GM21515 (cell line): ENCODE measurements around the gene INSL3.
"Not testable (repeated sequence)": the region's sequence is repeated elsewhere in the genome, so short reads cannot be mapped to it uniquely, and the experiment has no call there.

Experiments
- ATAC-seq: cut with Tn5 transposase; IDR thresholded peaks from one replicate; pipeline ENCODE4 v1.9.1; 2021; ENCODE audit not compliant: unreplicated experiment

The INSL3 gene

DNA sequence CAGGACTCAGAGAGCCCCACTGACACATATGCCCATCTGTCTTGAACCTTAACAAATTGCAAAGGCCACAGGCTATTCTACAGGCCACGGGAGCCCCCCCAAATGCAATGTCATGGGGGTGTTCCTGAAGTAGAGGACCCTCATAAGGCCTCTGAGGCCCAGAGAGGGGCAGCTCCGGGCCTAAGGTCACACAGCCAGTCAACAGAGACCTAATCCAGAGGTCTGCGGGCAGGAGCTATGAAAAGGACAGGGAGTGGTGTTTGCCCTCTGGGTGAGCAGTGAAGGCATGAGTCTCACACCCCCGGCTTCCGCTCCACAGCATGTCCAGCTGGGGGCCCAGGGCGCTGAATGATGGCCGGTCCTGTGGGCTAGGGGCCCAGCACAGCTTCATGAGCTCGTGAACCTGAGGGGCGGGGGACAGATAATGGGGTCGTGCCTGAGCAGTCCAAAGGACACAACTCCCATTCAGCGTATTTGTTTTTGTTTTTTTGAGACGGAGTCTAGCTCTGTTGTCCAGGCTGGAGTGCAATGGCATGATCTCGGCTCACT, 5.3 kb upstream of the INSL3 start:
- ATAC-seq, result no peak

DNA sequence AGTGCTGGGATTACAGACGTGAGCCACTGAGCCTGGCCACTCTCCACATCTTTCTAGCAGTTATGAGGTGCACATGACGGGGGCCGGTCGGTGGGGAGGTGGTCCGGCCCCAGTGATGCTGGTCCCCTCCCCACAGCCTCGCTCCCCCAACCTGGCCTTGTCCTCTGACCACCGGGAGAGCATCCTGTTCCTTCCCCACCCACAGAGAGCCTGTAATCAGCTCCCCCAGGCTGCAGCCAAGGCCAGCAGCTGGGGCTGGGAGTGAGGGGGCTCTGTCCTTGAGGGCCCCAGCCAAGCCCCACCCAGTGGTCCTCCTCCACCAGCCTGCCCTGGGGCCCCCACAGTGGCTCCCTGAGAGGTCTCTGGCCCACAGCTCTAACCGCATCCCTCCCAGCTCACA, 3.0 kb upstream of the INSL3 start:
- no peak for ATAC-seq

DNA sequence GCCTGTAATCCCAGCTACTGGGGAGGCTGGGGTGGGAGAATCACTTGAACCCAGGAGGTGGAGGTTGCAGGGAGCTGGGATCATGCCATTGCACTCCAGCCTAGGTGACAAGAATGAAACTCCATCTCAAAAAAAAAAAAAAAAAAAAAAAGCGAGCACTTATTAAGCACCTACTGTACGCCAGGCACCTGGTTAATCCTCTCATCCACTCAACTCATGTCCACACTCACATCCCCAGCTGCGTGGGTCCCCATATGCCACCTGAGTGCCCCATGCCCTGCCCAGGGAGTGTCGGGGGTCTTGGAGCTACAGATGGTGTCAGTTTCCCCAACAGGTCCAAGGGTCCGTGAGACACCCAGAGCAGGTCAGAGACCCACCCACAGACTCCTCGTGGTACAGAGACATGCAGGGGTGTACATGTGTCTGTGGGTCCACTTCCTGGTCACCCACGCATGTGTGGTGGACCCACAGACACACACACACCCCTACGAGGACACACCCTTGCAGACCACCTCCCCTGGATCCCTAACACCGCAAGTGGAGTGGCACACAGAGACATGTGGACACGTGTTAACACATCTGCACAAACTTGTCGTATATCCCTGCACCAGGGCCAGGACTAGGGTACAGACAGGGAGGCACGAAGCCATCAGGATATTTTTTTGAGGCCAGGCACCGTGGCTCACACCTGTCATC, 3.5 kb downstream of the INSL3 start:
- no peak for ATAC-seq

DNA sequence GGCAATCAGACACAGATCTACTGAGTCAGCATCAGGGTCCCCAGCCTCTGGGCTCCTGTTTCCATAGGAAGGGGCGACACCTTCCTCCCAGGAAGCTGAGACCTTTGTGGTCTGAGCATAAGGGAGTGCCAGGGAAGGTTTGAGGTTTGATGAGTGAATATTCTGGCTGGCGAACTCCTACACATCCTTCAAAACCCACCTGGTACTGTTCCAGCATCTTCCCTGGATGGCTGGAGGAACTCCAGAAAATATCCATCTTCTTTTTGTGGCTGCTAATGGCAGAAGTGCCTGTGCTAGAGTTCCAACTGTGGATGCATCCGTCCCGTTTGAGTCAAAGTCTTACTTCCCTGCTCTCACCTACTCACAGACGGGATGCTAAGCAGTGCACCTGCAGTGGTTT, 9.2 kb downstream of the INSL3 start:
- no peak for ATAC-seq

DNA sequence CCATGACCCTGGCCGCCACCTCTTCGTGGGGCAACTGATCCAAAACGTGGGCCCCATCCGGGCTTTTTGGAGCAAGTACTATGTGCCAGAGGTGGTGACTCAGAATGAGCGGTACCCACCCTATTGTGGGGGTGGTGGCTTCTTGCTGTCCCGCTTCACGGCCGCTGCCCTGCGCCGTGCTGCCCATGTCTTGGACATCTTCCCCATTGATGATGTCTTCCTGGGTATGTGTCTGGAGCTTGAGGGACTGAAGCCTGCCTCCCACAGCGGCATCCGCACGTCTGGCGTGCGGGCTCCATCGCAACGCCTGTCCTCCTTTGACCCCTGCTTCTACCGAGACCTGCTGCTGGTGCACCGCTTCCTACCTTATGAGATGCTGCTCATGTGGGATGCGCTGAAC, 9.6 kb downstream of the INSL3 start:
- no peak for ATAC-seq

DNA sequence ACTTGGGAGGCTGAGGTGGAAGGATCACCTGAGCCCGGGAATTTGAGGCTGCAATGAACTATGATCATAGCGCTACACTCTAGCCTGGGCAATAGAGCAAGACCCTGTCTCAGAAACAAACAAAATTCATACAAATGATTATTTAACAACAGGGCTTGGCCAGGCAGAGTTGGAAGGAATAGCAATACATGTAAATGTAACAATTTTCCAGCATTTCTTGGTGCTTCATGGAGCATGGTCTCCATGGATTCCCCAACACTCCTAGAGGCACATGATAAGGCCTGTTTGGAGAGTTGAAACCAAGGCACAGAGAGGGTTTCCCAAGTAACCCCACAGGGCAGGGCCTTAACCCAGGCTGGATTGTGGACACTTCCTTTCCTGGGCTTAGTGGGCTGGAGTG, 10.2 kb downstream of the INSL3 start:
- ATAC-seq, result no peak

DNA sequence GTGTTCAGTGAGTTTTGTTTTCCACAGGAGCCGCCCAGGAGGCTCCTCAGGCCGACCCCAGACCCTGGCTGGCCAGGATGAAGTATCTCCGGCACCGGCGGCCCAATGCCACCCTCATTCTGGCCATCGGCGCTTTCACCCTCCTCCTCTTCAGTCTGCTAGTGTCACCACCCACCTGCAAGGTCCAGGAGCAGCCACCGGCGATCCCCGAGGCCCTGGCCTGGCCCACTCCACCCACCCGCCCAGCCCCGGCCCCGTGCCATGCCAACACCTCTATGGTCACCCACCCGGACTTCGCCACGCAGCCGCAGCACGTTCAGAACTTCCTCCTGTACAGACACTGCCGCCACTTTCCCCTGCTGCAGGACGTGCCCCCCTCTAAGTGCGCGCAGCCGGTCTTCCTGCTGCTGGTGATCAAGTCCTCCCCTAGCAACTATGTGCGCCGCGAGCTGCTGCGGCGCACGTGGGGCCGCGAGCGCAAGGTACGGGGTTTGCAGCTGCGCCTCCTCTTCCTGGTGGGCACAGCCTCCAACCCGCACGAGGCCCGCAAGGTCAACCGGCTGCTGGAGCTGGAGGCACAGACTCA, 13.5 kb downstream of the INSL3 start:
- ATAC-seq, result no peak

DNA sequence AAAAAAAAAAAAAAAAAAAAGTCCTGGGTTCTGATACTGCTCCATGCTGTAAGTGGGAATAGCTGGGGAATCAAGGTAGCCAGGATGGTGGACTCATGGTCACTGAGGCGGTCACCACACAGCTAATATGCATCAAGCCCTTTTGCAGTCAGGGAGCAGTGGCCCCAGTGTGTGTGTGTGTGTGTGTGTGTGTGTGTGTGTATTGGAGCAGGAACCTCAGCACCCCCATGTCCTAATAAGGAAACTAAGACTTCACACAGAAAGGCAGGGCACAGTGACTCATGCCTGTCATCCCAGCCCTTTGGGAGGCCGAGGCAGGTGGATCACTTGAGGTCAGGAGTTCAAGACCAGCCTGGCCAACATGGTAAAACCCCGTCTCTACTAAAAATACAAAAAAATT, 14.4 kb downstream of the INSL3 start:
- ATAC-seq, result no peak

DNA sequence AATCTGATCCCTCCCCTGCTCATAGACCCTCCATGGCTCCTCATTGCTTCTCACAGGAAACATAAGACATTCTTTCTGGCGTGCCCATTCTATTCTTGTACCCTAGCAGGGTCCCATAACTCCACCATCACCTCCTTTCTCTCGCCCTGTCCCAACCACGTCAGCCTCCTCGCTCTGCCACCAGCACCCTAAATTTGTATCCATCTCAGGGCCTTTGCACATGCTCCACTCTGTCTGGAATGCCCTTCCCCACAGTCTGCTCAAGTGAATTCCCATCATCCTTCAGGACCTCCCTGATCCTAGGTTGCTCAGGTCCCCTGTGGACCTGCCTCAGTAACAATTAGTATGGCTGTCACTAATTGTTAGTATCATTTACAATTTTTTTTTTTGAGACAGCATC, 15.9 kb downstream of the INSL3 start:
- no peak for ATAC-seq

DNA sequence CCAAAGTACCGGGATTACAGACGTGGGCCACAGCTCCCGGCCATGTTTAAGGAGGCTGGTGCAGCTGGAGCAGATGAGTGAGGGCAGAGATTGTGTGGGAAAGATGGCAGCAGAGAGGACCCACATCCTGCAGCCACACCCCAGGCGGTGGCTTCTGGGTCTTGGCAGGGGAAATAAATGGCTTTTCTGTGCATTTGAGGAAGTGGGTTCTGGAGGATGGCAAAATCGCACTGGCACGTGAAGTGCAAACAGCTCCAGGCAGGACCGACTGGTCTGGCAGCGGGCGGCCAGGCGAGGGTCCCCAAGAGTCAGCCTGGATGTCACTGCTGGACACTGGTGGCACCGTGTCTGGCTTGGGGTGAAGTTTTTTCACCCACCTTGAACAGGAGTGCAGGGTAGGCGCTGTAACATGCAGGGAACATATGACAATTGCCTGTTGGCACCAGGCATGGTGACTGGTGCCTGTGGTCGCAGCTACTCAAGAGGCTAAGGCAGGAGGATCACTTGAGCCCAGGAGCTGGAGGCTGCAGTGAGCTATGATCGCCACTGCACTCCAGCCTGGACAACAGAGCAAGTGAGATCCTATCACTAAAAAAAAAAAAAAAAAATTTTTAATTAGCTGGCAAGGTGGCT, 17.9 kb downstream of the INSL3 start:
- no peak for ATAC-seq

DNA sequence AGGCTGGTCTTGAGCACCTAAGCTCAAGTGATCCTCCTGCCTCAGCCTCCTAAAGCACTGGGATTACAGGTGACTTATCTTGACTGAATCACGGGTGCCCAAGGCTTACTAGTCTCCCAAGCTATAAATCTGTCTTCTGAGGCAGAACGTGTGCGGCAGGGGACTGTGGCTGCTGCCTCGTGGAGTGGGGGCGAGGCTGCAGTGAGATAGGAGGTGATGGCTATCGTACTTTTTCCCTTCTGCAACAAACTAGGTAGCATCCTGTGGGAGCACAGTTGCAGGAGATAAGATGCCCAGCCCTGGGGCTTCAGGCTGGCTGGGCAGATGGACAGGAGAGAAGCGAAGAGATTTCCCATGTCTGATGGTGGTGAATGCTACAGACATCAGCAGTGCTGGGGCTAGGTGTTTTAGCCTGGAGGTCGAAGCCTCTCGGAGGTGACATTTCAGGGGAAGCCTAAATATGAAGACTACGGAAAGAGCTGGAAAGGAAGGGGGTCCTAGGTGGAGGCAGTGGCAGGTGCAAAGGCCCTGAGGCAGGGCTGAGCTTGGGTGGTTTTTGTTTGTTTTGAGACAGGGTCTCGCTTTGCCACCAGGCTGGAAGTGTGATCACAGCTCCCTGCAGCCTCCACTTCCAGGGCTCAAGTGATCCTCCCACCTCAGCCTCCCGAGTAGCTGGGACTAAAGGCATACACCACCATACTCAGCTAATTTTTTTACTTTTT, 19.0 kb downstream of the INSL3 start:
- no peak for ATAC-seq

DNA sequence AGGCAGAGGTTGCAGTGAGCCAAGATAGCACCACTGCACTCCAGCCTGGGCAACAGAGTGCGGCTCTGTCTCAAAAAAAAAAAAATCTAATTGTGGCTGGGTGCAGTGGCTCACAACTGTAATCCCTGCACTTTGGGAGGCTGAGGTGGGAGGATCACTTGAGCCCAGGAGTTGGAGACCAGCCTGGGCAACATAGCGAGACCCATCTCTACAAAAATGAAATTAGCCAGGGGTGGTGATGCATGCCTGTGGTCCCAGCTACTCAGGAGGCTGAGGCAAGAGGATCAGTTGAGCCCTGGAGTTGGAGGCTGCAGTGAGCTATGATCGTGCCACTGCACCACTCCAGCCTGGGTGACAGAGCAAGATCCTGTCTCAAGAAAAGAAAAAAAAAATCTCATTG, 22.7 kb downstream of the INSL3 start:
- ATAC-seq, result not testable (repeated sequence)

DNA sequence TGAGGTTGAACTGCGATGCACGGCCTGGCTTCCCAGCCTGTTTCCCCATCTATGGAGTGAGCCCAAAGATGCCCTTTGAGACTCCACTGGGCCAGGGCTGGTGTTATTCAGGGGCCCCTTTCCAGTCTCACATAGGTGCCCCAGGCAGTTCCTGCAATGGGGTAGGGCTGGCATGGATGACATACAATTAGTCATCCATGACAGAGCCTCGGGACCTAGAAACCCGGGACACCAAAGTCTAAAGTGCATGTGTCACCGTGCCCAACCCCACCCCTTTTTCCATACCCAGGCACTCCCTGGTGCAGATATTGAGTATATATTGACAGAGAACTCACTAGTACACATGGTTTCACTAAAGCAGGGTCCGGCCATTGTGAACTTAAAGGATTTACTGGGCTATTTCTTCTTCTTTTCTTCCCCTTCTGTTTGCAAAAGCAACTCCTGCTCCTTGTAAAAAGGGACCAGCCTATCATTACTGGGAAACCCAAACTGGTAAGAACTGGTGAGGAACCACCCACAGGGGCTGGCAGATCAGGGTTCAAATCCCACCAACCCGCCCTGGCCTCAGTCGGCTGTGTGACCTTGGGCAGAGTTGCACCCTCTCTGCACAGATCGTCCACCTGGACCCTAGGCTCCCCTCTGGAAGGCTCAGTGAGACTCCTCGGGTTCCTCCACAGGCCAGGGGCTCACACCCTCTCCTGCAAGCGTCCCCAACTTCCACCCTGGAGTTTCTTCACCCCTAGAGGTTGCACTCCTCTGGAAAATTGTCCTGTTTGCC, 23.7 kb downstream of the INSL3 start:
- no peak for ATAC-seq

DNA sequence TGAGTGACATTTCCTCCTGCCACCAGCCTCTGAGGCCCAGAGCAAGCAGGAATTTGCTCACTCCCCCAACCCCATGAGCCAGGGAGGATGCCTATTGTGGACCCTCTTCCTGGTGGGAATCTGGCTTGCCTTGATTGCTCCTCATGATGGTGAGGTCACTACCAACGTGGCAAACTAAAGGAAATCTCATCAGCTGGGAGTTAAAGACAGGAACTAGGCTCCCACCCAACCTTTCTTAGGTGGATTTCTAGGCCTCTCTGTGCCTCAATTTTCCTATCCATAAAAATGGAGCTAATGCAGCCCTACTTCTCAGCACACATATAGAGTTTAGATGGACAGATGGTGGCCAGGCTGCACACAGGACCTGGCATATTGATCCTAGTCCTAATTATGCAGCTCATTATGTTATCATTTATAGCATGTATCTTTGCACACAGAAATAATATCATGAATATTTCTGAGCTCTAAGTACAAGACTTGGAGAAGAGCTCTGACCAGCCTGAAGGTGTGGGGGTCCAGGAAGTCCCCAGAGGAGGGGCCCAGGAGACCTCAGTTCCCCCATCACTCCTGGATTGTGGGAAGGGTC, 24.4 kb downstream of the INSL3 start:
- no peak for ATAC-seq

DNA sequence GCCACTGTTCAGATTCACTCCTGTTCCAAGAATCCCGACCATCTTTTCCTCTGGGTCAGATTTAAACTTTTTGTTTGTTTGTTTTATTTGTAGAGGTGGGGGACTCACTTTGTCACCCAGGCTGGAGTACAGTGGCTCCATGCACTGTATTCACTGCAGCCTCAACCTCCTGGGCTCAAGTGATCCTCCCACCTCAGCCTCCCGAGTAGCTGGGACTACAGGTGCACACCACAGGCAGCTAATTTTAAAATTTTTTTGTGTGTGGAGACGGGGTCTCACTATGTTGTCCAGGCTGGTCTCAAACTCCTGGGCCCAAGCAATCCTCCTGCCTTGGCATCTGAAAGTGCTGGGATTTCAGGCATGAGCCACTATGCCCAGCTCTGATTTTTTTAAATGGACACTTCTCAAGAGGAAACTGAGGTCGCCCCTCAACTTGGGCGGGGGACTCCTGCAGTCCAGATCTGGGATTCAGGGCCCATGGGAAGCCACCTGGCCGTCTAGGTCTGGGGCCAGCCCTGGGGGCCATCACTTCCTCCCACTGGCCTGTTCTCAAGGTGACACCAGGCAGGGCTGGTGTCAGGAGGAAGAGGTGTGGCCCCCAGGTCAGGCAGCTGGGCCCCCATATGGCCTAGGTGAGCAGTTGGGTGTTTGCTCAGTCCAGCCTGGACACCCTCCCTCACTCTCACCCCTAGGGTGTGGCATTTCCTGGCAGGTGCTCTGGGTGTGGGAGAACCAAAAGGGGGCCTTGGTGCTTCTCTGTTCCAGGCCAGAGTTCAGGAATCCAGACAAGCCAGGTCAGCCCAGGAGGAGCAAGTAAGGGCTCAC, 25.1 kb downstream of the INSL3 start:
- no peak for ATAC-seq

DNA sequence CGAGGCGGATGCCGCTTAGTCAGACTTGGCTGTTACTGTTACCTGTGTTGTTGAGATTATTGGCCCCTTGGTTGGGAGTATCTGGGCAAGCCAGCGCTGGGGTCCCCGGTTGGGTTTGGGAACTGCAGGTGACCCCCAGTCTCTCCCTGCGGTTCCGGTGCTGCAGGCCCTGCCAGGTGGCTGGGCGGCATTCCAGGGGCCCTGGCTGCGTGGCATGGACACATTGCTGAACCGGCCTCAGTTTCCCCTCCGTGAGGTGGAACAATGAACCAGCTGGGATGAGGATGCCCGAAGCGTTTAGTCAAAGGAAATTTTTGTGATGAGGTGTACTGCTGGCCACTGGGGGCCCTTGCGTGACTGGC, 25.8 kb downstream of the INSL3 start:
- no peak for ATAC-seq

DNA sequence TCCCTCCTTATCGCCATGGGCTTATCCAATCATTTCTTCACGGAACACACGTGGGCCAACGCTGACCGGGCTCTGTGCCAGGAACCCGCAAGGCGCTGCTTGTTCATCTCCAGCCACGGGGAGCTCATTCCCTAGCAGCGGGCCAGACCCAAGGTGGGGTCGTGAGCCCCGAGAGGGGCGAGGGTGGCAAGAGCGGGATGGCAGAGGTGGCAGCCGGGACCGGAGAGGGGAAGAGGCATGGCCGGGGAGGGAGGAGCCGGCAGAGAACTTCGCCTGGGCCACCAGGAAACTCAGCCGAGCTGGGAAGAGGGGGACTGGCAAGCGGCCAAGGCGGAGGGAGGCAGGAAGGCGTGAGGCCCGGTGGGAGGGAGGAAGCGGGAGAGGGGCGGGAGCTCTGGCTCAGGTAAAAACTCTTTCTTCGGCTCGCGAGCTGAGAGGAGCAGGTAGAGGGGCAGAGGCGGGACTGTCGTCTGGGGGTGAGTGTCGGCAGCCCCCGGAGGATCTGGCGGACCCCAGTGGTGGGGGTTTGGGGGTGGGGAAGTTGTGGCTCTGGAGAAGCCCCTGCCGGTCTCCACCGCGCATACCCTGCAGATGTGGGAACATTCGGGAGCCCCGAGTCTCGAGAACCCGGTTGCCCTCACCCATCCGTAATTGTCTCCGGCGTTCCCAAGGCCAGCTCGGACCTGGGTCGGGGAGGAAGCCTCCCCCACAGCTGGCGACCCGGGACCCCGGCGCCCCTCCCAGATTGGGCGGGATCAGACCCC, 26.4 kb downstream of the INSL3 start, which contains the start of gene B3GNT3:
B3GNT3 (plus strand) TSS at position 408 of the 764 bp plus-strand sequence. CDS start 12,670 bp downstream, outside the sequence.
- ATAC-seq, result no peak

DNA sequence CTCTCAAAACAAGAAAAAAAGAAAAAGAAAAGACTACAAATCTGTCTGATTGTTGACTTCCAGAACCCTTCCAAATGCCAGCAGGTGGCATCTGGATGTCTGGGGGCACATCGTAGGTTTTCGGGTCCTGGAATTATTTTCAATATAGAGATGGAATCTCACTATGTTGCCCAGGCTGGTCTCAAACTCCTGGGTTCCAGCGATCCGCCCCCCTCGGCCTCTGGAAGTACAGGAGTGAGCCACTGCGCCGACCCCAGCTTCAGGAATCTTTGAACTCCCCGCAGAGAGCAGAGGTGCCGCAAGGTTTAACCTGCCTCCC, 26.9 kb downstream of the INSL3 start:
- ATAC-seq, result no peak
